Activated naive CD8-positive, alpha-beta T cell (primary cell): Measurements from ENCODE around the gene MAP1LC3B2.

Experiments used
- H3K27ac Mint-ChIP-seq: one replicate; pipeline ENCODE4 v1.8.0; 2021; ENCODE audit warnings: mixed read lengths
- H3K27me3 Mint-ChIP-seq: one replicate; pipeline ENCODE4 v1.8.0; 2021; ENCODE audit warnings: mixed read lengths
- H3K36me3 Mint-ChIP-seq: one replicate; pipeline ENCODE4 v1.8.0; 2021; ENCODE audit warnings: mixed read lengths
- H3K4me1 Mint-ChIP-seq: one replicate; pipeline ENCODE4 v1.8.0; 2021; ENCODE audit warnings: low read depth, mixed read lengths
- H3K4me3 Mint-ChIP-seq: one replicate; pipeline ENCODE4 v1.8.0; 2021; ENCODE audit warnings: mild to moderate bottlenecking, mixed read lengths
- H3K9me3 Mint-ChIP-seq: one replicate; pipeline ENCODE4 v1.8.0; 2021; ENCODE audit warnings: low read depth, mixed read lengths

MAP1LC3B2 gene

GRCh38 chr12:116590561-116590960 lies 31.4 kb downstream of the MAP1LC3B2 start:
- no peaks in the 10 kb centered on the region for H3K27me3 Mint-ChIP-seq
- no peaks in the 10 kb centered on the region for H3K36me3 Mint-ChIP-seq
- H3K4me1 Mint-ChIP-seq, result peaks cover 24% of the 10 kb centered on the region
- H3K27ac Mint-ChIP-seq, result no peak overlapping the region
- no peak overlapping the region for H3K4me3 Mint-ChIP-seq
- no peaks in the 10 kb centered on the region for H3K9me3 Mint-ChIP-seq

DNA sequence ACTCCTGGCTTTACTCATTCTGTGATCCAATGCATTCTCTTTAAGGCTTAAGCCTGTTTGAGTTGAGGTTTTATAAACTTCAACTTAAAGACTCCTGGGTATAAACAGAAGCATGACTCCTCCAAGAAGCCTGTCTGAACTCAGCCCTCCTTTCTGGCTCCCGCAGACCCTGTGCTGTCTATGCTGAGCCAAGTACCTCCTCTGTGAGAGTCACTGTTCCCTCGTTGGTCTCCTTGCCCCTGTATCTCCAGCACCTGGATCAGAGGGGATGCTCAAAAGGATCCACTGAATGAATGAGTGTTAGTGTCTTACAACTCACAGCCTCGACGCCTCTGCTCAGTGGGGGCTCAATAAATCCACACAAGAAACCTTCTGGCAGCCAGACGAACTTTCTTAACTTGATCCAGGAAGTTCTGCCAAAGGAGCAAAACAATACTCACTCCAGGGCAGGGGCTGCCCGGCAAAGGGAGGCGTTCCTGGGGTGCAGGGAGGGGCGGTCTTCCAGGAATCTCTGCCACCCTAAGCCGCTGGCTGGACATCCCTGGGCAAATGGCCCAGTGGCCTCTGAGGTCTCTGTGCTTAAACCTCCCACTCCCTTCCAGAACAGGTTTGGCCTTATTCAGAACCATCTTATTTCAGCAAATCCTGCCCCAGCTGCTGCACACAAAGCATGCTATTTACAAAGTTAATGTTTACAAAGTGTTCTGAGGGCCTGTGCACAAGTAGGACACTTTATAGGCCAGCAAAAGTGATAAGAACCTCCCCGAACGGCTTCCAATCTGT lies 32.9 kb downstream of the MAP1LC3B2 start:
- H3K27ac Mint-ChIP-seq, result no peak overlapping the region
- H3K4me1 Mint-ChIP-seq, result peaks cover 29% of the 10 kb centered on the region
- no peaks in the 10 kb centered on the region for H3K27me3 Mint-ChIP-seq

DNA sequence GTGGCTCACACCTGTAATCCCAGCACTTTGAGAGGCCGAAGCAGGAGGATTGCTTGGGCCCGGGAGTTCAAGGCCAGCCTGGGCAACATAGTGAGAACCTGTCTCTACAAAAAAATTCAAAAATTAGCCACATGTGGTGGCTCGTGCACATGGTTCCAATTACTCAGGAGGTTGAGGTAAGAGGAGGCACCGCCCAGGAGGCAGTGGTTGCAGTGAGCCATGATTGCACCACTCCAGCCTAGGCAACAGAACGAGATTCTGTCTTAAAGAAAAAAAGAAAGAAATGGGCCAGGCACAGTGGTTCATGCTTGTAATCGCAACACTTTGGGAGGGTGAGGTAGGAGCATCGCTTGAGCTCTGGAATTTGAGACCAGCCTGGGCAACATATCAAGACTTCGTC lies 33.5 kb downstream of the MAP1LC3B2 start:
- H3K4me1 Mint-ChIP-seq, result peaks cover 29% of the 10 kb centered on the region
- H3K36me3 Mint-ChIP-seq, result no peaks in the 10 kb centered on the region
- H3K4me3 Mint-ChIP-seq, result peak overlapping the region; percentile 3
- no peak overlapping the region for H3K27ac Mint-ChIP-seq
- H3K27me3 Mint-ChIP-seq, result no peaks in the 10 kb centered on the region
- no peaks in the 10 kb centered on the region for H3K9me3 Mint-ChIP-seq

More for the DNA sequence above, 32.9 kb downstream of the MAP1LC3B2 start:
- Mint-ChIP-seq H3K36me3 (no peaks in the 10 kb centered on the region), H3K9me3 (no peaks in the 10 kb centered on the region), H3K4me3 (no peak overlapping the region)

DNA sequence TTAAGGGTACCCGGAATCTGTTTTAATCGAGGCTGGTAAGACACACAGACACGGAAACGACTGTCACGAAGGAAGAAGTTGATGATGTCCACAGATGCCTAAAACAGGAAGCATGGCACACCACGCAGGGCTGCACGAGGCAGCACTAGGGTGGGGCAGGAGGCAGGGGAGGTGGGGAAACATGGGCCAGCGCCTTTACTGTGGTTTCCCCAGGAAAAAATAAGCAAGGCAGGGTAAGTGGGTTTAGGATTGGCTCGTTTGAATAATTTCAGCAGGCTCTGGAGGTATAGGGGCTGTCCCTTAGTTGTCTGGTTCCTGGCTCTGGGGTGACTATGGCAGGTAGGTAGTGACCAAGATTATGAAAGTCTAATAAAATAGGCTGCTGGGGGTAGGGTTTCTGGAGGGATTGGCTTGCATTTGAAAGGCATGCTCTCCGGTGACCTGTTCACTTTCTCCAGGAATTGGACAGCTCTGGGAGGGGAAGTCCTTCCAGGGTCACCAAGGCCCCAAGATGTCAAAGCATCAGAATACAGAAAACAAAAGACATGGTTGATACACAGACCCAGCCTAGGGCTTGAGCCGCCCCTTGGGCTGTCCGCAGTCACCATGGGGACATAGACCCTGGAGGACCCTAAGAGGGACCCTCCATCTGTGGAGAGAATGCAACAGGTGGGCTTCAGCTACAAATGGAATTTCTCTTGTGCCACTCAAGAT lies 35.3 kb downstream of the MAP1LC3B2 start:
- H3K4me1 Mint-ChIP-seq, result peaks cover 34% of the 10 kb centered on the region
- H3K36me3 Mint-ChIP-seq, result no peaks in the 10 kb centered on the region
- no peaks in the 10 kb centered on the region for H3K27me3 Mint-ChIP-seq
- H3K4me3 Mint-ChIP-seq, result peak overlapping the region; percentile 5
- no peaks in the 10 kb centered on the region for H3K9me3 Mint-ChIP-seq
- peak overlapping the region; percentile 78 for H3K27ac Mint-ChIP-seq

- Mint-ChIP-seq H3K36me3 (no peaks in the 10 kb centered on the region), H3K4me1 (peaks cover 38% of the 10 kb centered on the region), H3K27me3 (no peaks in the 10 kb centered on the region), H3K4me3 (no peak overlapping the region), H3K27ac (no peak overlapping the region), H3K9me3 (no peaks in the 10 kb centered on the region)
These were observed 36.0 kb downstream of the MAP1LC3B2 start for GRCh38 chr12:116595186-116595585.

DNA sequence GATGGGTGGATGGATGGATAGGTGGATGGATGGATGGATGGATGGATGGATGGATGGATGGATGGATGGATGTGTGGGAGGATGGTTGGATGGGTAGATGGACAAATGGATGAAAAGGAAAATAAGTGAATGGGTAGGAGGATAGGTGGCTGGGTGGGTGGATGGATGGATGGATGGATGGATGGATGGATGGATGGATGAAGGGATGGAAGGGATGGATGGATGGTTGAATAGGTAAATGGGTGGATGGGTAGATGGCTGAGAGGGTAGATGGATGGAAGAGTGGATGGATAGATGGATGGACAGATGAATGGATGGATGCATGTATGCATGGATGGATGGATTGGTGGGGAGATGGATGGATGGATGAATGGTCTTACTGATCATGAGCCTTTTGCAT lies 36.5 kb downstream of the MAP1LC3B2 start:
- no peaks in the 10 kb centered on the region for H3K36me3 Mint-ChIP-seq
- H3K9me3 Mint-ChIP-seq, result no peaks in the 10 kb centered on the region
- H3K27ac Mint-ChIP-seq, result no peak overlapping the region
- H3K27me3 Mint-ChIP-seq, result no peaks in the 10 kb centered on the region
- no peak overlapping the region for H3K4me3 Mint-ChIP-seq
- H3K4me1 Mint-ChIP-seq, result peaks cover 39% of the 10 kb centered on the region

- Mint-ChIP-seq H3K27me3 (no peaks in the 10 kb centered on the region), H3K27ac (no peak overlapping the region), H3K9me3 (no peaks in the 10 kb centered on the region), H3K36me3 (no peaks in the 10 kb centered on the region), H3K4me3 (no peak overlapping the region), H3K4me1 (peaks cover 31% of the 10 kb centered on the region)
These were observed 38.7 kb downstream of the MAP1LC3B2 start for GRCh38 chr12:116597886-116598285.

DNA sequence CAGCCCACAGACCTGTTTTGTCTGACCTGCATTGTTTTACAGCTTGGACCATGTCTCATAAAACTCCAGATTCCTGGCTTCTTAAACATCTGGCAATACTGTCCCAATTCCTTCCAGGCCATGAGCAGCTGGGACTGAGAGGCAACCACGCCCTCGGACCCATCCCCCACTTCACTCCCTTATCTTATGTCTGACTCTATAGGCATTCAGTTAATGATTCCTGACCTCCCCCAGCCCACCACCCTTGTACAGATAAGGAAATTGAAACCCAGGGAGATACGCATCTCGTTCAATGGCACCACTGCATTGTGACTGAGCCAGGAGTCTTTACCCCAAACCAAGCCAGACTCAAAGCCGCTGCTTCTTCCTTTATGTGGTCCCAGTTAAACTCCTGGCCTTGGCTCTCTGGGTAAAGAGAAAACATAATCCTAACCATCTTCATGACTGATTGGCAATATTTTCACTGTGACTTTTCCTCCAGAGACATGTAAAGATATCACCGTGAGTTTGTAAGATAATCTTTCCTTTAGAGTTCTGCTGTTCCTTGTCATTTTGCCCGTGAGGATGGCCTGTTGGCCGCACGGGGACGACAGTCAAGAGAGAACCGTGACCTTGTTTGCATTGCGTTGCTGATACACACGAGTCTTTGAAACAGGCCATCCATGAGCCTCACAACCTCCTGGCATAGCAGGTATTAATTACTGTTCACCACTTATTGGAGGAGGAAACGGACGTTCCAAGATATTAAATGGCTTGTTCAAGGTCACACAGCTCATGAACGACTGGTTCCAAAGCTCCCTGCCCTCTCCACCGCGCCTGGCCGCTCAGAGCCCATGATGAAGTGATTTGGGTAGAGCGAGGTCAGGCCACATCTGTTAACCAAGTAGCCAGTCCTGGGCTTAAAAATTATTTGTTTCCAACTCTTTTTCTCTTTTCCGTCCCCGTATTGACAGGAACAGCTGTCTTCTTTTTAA lies 39.4 kb downstream of the MAP1LC3B2 start:
- no peaks in the 10 kb centered on the region for H3K27me3 Mint-ChIP-seq
- H3K4me3 Mint-ChIP-seq, result no peak overlapping the region
- peaks cover 31% of the 10 kb centered on the region for H3K4me1 Mint-ChIP-seq
- H3K36me3 Mint-ChIP-seq, result no peaks in the 10 kb centered on the region
- H3K27ac Mint-ChIP-seq, result no peak overlapping the region
- no peaks in the 10 kb centered on the region for H3K9me3 Mint-ChIP-seq

- peaks cover 24% of the 10 kb centered on the region for H3K4me1 Mint-ChIP-seq
- no peak overlapping the region for H3K27ac Mint-ChIP-seq
- H3K4me3 Mint-ChIP-seq, result no peak overlapping the region
- no peaks in the 10 kb centered on the region for H3K9me3 Mint-ChIP-seq
- H3K36me3 Mint-ChIP-seq, result no peaks in the 10 kb centered on the region
- no peaks in the 10 kb centered on the region for H3K27me3 Mint-ChIP-seq
These were observed 40.3 kb downstream of the MAP1LC3B2 start for GRCh38 chr12:116599285-116600136.

DNA sequence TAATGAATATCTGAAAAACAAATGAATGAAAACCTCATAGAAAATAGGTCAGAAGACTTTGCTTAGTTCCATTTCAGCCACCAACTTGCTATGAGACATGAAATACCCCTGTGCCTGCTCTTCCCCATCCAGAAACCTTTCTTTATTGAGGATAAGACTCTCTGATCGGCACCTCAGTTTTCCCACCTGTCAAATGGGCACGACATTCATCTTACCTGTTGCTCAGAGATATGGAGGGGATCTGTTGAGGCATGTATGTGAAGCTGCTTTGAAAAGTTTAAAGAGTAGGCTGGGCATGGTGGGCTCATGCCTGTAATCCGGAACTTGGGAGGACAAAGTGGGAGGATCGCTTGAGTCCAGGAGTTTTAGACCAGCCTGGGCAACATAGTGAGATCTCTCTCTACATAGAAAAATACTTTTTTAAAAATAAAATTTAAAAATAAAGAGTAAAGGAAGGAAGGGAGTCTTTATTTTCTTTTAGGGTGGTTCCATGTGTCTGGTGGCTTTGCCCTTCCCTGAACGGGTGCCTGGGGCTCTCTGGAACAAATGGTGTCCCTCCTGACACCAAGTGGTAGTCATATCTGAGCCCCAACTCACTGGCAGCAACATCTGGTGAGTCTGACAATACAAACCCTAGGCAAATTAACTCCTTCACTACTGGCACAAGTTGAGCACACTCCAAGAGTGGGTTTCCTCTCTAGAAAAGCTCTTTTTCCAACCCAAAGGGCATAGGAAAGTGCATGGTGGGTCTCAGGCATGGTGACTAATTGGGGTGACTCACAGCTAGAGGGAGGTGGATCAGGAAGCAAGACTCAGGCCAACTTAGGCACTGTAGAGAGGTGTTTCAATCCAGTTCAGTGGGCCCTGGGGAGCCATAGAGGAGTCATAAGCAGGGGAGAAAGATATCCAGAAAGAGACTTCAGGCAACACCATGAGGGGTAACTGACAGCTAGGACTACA lies 42.1 kb downstream of the MAP1LC3B2 start:
- Mint-ChIP-seq H3K27ac (no peak overlapping the region), H3K27me3 (no peaks in the 10 kb centered on the region), H3K4me1 (peaks cover 14% of the 10 kb centered on the region), H3K4me3 (no peak overlapping the region), H3K9me3 (no peaks in the 10 kb centered on the region), H3K36me3 (no peaks in the 10 kb centered on the region)

- Mint-ChIP-seq H3K4me3 (no peak overlapping the region), H3K9me3 (no peaks in the 10 kb centered on the region), H3K27ac (no peak overlapping the region), H3K27me3 (no peaks in the 10 kb centered on the region), H3K4me1 (peaks cover 14% of the 10 kb centered on the region), H3K36me3 (no peaks in the 10 kb centered on the region)
These were observed 43.0 kb downstream of the MAP1LC3B2 start for GRCh38 chr12:116601933-116602810.

- no peaks in the 10 kb centered on the region for H3K9me3 Mint-ChIP-seq
- H3K36me3 Mint-ChIP-seq, result no peaks in the 10 kb centered on the region
- no peaks in the 10 kb centered on the region for H3K27me3 Mint-ChIP-seq
- H3K27ac Mint-ChIP-seq, result no peak overlapping the region
- no peak overlapping the region for H3K4me3 Mint-ChIP-seq
- H3K4me1 Mint-ChIP-seq, result peaks cover 9% of the 10 kb centered on the region
These were observed 44.5 kb downstream of the MAP1LC3B2 start for GRCh38 chr12:116603546-116604177.
